Smooth muscle cell of the coronary artery (primary cell): Measurements from ENCODE around the gene TMEM106A. TPM values are rescaled to one million over a fixed set of nuclear protein-coding genes. Genes with fewer than 3 reads are reported as not detected.

Source experiments
- total RNA-seq: library from RNA; depleted of rRNA; stranded (reverse); fragments of >200 nt; gene quantifications from 2 replicates; pipeline ENCODE4 v1.2.3, GENCODE V29; 2014; ENCODE audit warnings: low replicate concordance

TMEM106A gene, protein sequence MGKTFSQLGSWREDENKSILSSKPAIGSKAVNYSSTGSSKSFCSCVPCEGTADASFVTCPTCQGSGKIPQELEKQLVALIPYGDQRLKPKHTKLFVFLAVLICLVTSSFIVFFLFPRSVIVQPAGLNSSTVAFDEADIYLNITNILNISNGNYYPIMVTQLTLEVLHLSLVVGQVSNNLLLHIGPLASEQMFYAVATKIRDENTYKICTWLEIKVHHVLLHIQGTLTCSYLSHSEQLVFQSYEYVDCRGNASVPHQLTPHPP
- 1.6 and 2.0 TPM in 2 replicates for total RNA-seq

GRCh38 chr17:43211480-43212402, at the start of gene TMEM106A:
TMEM106A (plus strand) TSS chr17:43211875; CDS start chr17:43213042, 1,167 bp downstream.

DNA sequence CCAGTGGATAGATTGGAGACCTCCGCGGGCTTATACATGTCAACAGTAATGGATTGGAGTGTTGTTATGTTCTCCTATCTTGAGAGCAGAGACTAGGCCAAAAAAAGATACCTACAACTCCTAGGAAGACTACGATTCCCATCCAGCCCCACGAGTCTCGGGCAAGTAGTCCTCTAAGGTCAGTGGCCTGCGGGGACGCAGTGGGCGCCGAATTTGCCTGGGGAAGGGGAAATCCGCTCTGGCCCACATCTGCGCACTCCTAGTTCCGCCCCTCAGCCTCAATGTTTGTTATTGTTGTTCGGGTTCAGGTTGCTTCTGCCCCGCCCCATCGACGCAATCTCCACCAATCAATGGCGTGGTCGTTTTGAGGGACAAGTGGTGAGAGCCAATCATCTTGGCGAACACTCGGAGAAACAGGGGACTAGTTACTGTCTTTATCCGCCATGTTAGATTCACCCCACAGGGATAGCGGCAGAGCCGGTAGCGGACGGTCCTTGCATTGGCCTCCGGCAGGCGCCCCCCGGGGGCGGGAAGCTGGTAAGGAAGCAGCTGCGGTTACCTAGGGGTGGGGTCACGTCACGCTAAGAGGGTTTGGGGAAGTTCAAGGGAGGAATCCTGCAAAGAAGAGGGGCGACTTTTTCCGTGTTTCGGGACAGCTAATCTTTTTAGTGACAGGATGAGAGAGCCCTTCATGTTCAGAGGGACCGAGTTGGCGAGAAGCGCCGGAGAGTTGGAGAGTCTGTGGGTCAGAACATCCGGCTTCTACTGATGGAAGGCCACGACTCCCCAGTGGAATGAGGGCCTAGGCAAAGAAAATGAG, 40.7 kb upstream of the TMEM106A start, which contains the start of gene NBR1:
NBR1 (plus strand) TSS at position 449 of the 820 bp plus-strand sequence. CDS start 4,586 bp downstream, outside the sequence.

DNA sequence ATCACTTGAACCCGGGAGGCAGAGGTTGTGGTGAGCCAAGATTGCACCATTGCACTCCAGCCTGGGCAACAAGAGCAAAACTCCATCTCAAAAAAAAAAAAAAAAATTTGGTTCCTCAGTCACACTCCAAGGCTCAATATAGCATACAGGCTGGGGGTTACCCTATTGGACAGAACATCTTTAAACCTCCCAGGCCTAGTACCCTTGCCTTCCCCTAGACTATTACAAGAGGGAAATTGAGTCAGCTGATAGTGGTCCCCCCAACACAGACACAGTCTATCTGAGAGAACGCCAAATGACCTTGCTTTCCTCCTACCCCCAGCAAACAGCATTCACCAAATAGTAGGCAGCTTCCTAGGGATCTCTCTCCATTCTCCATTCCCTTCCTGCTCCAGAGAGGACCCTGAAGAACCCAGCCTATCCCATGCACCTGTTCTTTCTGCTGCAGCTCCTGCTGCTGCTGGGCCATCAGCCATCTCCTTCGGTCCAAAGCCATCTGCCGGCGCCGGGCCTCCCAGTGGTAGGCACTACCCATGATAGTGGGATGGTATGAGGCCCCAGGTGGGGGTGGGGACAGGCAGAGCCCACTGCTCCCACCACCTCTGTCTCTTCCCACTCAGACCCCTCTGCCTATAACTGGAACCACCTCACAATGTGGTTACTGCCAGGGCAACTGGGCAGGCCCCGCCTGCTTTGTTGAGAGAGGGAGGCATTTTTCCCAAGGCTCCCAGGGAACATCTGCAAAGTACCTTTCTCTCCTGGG, 16.5 kb downstream of the TMEM106A start, which contains the start of gene CCDC200:
CCDC200 (minus strand) TSS at position 604 of the 763 bp plus-strand sequence; CDS start at position 535, 69 bp downstream.

DNA sequence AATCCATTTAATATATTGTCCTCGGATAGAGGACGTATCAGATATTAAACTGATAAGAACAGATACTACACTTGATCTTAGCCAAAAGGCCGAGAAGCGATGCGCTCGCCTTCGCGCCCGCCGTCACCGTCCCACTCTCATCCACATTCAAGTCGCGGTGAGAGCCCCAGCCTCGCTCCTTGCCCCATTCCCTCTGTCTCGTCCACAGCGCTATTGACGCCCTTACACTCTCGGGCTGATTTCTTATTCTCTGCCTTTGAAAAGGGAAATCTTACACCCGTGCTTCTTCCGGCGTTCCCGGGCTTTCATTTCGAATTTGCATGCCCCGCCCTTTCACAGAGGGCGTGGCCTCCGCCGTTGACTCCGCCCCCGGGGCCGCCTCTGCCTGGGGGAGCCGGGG, 22.2 kb downstream of the TMEM106A start, which contains the start of gene RNU2-1:
RNU2-1 (minus strand) TSS at position 101 of the 400 bp plus-strand sequence.

Other genes starting within 250 kb of the TMEM106A start
- gene AARSD1, start 247.4 kb upstream of the TMEM106A start, total RNA-seq, result 30.8 and 33.9 TPM in 2 replicates
- 1.1 TPM in 1 of 2 replicates, not detected in the other for gene PTGES3L, start 231.8 kb upstream of the TMEM106A start, total RNA-seq
- gene RUNDC1, start 231.3 kb upstream of the TMEM106A start, total RNA-seq, result 10.7 and 12.1 TPM in 2 replicates
- gene RPL27, start 213.5 kb upstream of the TMEM106A start, total RNA-seq, result 1,818 and 2,251 TPM in 2 replicates
- gene IFI35, start 205.1 kb upstream of the TMEM106A start, total RNA-seq, result 17.7 and 20.4 TPM in 2 replicates
- 139 and 934 TPM in 2 replicates for gene VAT1, start 189.5 kb upstream of the TMEM106A start, total RNA-seq
- 0.53 and 0.82 TPM in 2 replicates for gene RND2, start 186.6 kb upstream of the TMEM106A start, total RNA-seq
- gene BRCA1, start 86.5 kb upstream of the TMEM106A start, total RNA-seq, result 3.7 and 5.0 TPM in 2 replicates
- 63.5 and 95.2 TPM in 2 replicates for gene NBR1, start 40.7 kb upstream of the TMEM106A start, total RNA-seq
- not detected in 2 replicates for gene CCDC200, start 16.7 kb downstream of the TMEM106A start, total RNA-seq
- gene RNU2-1, start 22.1 kb downstream of the TMEM106A start, total RNA-seq, result not detected in 2 replicates
- 15.7 and 26.8 TPM in 2 replicates for gene ARL4D, start 187.1 kb downstream of the TMEM106A start, total RNA-seq